MM.1S (cell line): ENCODE results near the gene FARSA.
A peak's percentile ranks its signal among the peaks of the same experiment; 100 is the strongest.

ENCODE experiments used
- DNase-seq: peaks from one replicate; pipeline ENCODE4 v3.0.0-alpha.2; 2015
- H2AFZ ChIP-seq: fragments of 300-600 bp; sonication (generic); 2 replicates; pipeline ENCODE4 v1.6.0; 2016; ENCODE audit warnings: antibody characterized with exemption, low read length
- H3F3A ChIP-seq: fragments of 300-600 bp; sonication (generic); 2 replicates; pipeline ENCODE4 v1.6.1; 2016; ENCODE audit warnings: mild to moderate bottlenecking, antibody characterized with exemption, low read length, moderate library complexity, mixed read lengths; ENCODE audit not compliant: insufficient read depth
- H3K27ac ChIP-seq: fragments of 300-600 bp; sonication (generic); 2 replicates; pipeline ENCODE4 v1.5.1; 2016; ENCODE audit warnings: mild to moderate bottlenecking, low read length
- H3K27me3 ChIP-seq: fragments of 300-600 bp; sonication (generic); replicated peaks from 2 replicates; pipeline ENCODE4 v1.6.0; 2016; ENCODE audit warnings: low read length; ENCODE audit not compliant: insufficient read depth
- H3K36me3 ChIP-seq: fragments of 300-600 bp; sonication (generic); replicated peaks from 2 replicates; pipeline ENCODE4 v1.6.1; 2016; ENCODE audit warnings: mild to moderate bottlenecking, low read length, mixed read lengths; ENCODE audit not compliant: insufficient read depth
- H3K4me1 ChIP-seq: fragments of 300-600 bp; sonication (generic); 2 replicates; pipeline ENCODE4 v1.6.1; 2016; ENCODE audit warnings: low read length, mixed read lengths
- H3K4me2 ChIP-seq: fragments of 300-600 bp; sonication (generic); 2 replicates; pipeline ENCODE4 v1.6.0; 2016; ENCODE audit warnings: low read depth, low read length
- H3K4me3 ChIP-seq: fragments of 300-600 bp; sonication (generic); 2 replicates; pipeline ENCODE4 v1.5.1; 2016; ENCODE audit warnings: low read length, mixed read lengths
- H3K79me2 ChIP-seq: fragments of 300-600 bp; sonication (generic); 2 replicates; pipeline ENCODE4 v1.6.1; 2016; ENCODE audit warnings: mixed run types, low read length, mixed read lengths
- H3K9ac ChIP-seq: fragments of 300-600 bp; sonication (generic); 2 replicates; pipeline ENCODE4 v1.6.1; 2016; ENCODE audit warnings: low read length, mixed read lengths
- H3K9me2 ChIP-seq: fragments of 300-600 bp; sonication (generic); replicated peaks from 2 replicates; pipeline ENCODE4 v1.6.1; 2016; ENCODE audit warnings: mild to moderate bottlenecking, low read length, mixed read lengths; ENCODE audit not compliant: insufficient read depth
- H3K9me3 ChIP-seq: fragments of 300-600 bp; sonication (generic); replicated peaks from 2 replicates; pipeline ENCODE4 v1.6.1; 2016; ENCODE audit warnings: mild to moderate bottlenecking, low read length, mixed read lengths; ENCODE audit not compliant: insufficient read depth
- H4K20me1 ChIP-seq: fragments of 300-600 bp; sonication (generic); 2 replicates; pipeline ENCODE4 v1.6.1; 2016; ENCODE audit warnings: mild to moderate bottlenecking, low read length, moderate library complexity, mixed read lengths; ENCODE audit not compliant: insufficient read depth
- EZH2 ChIP-seq: fragments of 300-600 bp; sonication (generic); optimal IDR thresholded peaks from 2 replicates; pipeline ENCODE3; 2017; ENCODE audit warnings: low read depth, mild to moderate bottlenecking, antibody characterized with exemption, low read length, mixed read lengths
- EZH2phosphoT487 ChIP-seq: fragments of 300-600 bp; sonication (generic); IDR thresholded peaks from 2 replicates; pipeline ENCODE4 v1.6.1; 2018; ENCODE audit warnings: antibody characterized with exemption, low read length
- TF ChIP-seq, protein P1 (sequence below): fragments of 300-600 bp; sonication (generic); IDR thresholded peaks from 2 replicates; pipeline ENCODE4 v1.5.1; 2016; ENCODE audit warnings: antibody characterized with exemption, low read length, mixed read lengths

FARSA gene

DNA sequence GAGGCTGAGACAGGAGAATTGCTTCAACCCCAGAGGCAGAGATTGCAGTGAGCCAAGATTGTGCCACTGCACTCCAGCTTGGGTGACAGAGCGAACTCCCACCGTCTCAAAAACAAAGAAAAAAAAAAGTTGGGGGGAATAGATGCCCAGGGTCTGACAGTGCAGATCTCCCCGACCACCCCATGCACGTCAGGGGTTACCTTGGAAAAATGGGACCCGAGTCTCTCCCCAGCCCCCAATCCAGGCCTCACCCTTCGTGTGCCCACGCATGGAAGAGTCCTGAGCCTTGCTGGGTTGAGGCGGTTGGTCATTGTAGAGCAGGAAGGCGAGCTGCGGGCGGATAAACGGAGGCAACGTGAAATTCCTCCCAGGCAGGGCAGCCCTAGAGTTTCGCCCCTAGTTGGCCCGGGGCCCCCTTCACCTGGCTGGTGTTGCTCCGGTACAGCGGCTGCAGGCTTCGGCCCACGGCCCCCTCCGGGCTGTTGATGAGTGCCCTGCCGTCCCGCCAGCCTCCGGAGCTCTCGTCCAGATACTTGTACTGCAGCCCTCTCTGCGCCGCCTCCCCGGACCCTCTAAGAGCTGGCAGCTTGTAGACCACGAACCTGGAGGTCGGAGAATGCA, 52.9 kb downstream of the FARSA start:
- Histone ChIP-seq H3K4me2 (peak overlapping the region; percentile 97), H3F3A (peaks cover 8% of the 10 kb centered on the region), H3K36me3 (no peaks in the 10 kb centered on the region), H3K9ac (peak overlapping the region; percentile 53; the same call in 1 of the 2 replicates), H3K9me2 (no peaks in the 10 kb centered on the region), H3K9me3 (no peaks in the 10 kb centered on the region), H3K4me1 (peaks cover 5% of the 10 kb centered on the region), H3K27me3 (no peaks in the 10 kb centered on the region), H4K20me1 (no peaks in the 10 kb centered on the region), H3K79me2 (peaks cover 8% of the 10 kb centered on the region; the same call in 1 of the 2 replicates), H3K27ac (peak overlapping the region; percentile 25; the same call in 1 of the 2 replicates), H2AFZ (peak overlapping the region; percentile 89), H3K4me3 (peak overlapping the region; percentile 76)
- peak; percentile 34 for DNase-seq
- TF ChIP-seq, protein P1, sequence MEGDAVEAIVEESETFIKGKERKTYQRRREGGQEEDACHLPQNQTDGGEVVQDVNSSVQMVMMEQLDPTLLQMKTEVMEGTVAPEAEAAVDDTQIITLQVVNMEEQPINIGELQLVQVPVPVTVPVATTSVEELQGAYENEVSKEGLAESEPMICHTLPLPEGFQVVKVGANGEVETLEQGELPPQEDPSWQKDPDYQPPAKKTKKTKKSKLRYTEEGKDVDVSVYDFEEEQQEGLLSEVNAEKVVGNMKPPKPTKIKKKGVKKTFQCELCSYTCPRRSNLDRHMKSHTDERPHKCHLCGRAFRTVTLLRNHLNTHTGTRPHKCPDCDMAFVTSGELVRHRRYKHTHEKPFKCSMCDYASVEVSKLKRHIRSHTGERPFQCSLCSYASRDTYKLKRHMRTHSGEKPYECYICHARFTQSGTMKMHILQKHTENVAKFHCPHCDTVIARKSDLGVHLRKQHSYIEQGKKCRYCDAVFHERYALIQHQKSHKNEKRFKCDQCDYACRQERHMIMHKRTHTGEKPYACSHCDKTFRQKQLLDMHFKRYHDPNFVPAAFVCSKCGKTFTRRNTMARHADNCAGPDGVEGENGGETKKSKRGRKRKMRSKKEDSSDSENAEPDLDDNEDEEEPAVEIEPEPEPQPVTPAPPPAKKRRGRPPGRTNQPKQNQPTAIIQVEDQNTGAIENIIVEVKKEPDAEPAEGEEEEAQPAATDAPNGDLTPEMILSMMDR: no peak
- TF ChIP-seq EZH2 (no peak), EZH2phosphoT487 (no peak)

DNA sequence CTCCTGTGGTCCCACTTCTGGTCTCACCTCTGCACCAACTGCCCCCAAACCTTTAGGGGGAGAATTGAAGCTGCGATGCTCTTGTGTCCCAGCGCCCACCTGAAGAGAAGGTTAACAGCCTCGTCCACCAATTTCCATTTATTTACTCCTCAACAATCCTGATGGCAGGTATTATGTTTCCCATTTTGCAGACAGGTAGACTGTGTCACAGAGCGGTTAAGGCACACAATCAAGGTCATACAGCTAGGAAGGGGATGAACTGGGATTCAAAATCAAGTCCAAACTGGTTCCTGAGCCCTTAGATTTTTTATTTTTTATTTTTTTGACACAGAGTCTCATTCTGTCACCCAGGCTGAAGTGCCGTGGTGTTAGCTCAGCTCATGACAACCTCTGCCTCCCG, 58.4 kb downstream of the FARSA start:
- no peaks in the 10 kb centered on the region for H3K4me1 ChIP-seq
- H3K4me2 ChIP-seq: no peak overlapping the region
- H2AFZ ChIP-seq: no peak overlapping the region
- no peak for DNase-seq
- no peaks in the 10 kb centered on the region for H3F3A ChIP-seq
- TF ChIP-seq, protein P1: no peak
- TF ChIP-seq EZH2: no peak
- no peak for TF ChIP-seq EZH2phosphoT487
- H3K9me2 ChIP-seq: no peaks in the 10 kb centered on the region
- H3K9ac ChIP-seq: no peak overlapping the region
- H3K27me3 ChIP-seq: no peaks in the 10 kb centered on the region
- H3K9me3 ChIP-seq: no peaks in the 10 kb centered on the region
- H3K4me3 ChIP-seq: no peak overlapping the region
- H3K27ac ChIP-seq: no peak overlapping the region
- H3K36me3 ChIP-seq: no peaks in the 10 kb centered on the region
- H4K20me1 ChIP-seq: no peaks in the 10 kb centered on the region
- H3K79me2 ChIP-seq: no peaks in the 10 kb centered on the region; the same call in 1 of the 2 replicates

DNA sequence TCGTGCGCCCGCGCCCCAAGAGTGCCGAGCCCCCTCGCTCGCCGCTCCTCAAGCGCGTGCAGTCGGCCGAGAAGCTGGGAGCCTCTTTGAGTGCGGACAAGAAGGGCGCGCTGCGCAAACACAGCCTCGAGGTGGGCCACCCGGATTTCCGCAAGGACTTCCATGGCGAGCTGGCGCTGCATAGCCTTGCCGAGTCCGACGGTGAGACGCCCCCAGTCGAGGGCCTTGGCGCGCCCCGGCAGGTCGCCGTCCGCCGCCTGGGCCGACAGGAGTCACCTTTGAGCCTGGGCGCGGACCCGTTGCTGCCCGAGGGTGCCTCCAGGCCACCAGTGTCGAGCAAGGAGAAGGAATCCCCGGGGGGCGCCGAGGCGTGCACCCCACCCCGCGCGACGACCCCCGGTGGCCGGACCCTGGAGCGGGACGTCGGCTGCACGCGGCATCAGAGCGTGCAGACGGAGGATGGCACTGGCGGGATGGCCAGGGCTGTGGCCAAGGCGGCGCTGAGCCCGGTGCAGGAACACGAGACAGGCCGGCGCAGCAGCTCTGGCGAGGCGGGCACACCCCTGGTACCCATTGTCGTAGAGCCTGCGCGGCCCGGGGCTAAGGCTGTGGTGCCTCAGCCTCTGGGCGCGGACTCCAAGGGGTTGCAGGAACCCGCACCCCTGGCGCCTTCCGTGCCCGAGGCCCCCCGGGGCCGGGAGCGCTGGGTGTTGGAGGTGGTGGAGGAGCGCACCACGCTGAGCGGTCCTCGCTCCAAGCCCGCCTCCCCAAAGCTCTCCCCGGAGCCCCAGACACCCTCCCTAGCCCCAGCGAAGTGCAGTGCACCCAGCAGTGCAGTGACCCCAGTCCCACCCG, 59.4 kb downstream of the FARSA start:
- Histone ChIP-seq H3K9ac (no peak overlapping the region), H3K27ac (no peak overlapping the region), H2AFZ (no peak overlapping the region), H3K79me2 (no peaks in the 10 kb centered on the region), H3K4me3 (no peak overlapping the region), H3K4me2 (no peak overlapping the region), H3K36me3 (no peaks in the 10 kb centered on the region), H3K27me3 (no peaks in the 10 kb centered on the region), H4K20me1 (no peaks in the 10 kb centered on the region), H3F3A (no peaks in the 10 kb centered on the region), H3K4me1 (no peaks in the 10 kb centered on the region), H3K9me2 (no peaks in the 10 kb centered on the region), H3K9me3 (no peaks in the 10 kb centered on the region)
- no peak for DNase-seq
- TF ChIP-seq EZH2: no peak
- TF ChIP-seq, protein P1: no peak
- no peak for TF ChIP-seq EZH2phosphoT487
